A673 (cell line): ENCODE results near the gene WFDC9. TPM values are rescaled to one million over a fixed set of nuclear protein-coding genes. Genes with fewer than 3 reads are reported as not detected.

Source experiments
- BruUV-seq: library from RNA; stranded (reverse); fragments of 400-500 nt; replicated peaks from 2 replicates; lab custom pipeline; 2021; lab: Mats Ljungman, UMichigan
- CTCF ChIA-PET: fragments of 300-600 bp; sonication (Branson Sonifier 250); formaldehyde crosslinking; loops from one replicate; lab custom pipeline; 2022; ENCODE audit warnings: antibody characterized with exemption; lab: Charles Lee
- POLR2A ChIA-PET: fragments of 300-600 bp; sonication (Branson Sonifier 250); formaldehyde crosslinking; loops from one replicate; lab custom pipeline; 2022; ENCODE audit warnings: antibody characterized with exemption; ENCODE audit not compliant: low non-redundant PET; lab: Charles Lee
- DNase-seq: peaks from one replicate; pipeline ENCODE4 v3.0.0-alpha.2; 2015; ENCODE audit warnings: low spot score
- H3K27ac ChIP-seq: fragments of 200-600 bp; sonication (generic); 2 replicates; pipeline ENCODE4 v1.5.1; 2016; ENCODE audit warnings: mixed run types, low read depth, mild to moderate bottlenecking, mixed read lengths, antibody characterized with exemption, low read length; ENCODE audit not compliant: poor library complexity, severe bottlenecking
- H3K27me3 ChIP-seq: fragments of 200-600 bp; sonication (generic); replicated peaks from 2 replicates; pipeline ENCODE4 v1.6.1; 2017; ENCODE audit warnings: mixed run types, low read depth, mild to moderate bottlenecking, mixed read lengths, antibody characterized with exemption, low read length; ENCODE audit not compliant: insufficient read depth, poor library complexity
- H3K36me3 ChIP-seq: fragments of 200-600 bp; sonication (generic); 2 replicates; pipeline ENCODE4 v1.6.1; 2016; ENCODE audit warnings: mixed run types, mild to moderate bottlenecking, mixed read lengths, antibody characterized with exemption, low read length; ENCODE audit not compliant: insufficient read depth, poor library complexity, severe bottlenecking
- H3K4me1 ChIP-seq: fragments of 200-600 bp; sonication (generic); 2 replicates; pipeline ENCODE4 v1.6.1; 2017; ENCODE audit warnings: mixed run types, mild to moderate bottlenecking, mixed read lengths, antibody characterized with exemption, low read length; ENCODE audit not compliant: insufficient read depth, poor library complexity, severe bottlenecking
- H3K4me3 ChIP-seq: fragments of 200-600 bp; sonication (generic); 2 replicates; pipeline ENCODE4 v1.5.1; 2016; ENCODE audit warnings: low read depth, mixed run types, mild to moderate bottlenecking, mixed read lengths, low read length; ENCODE audit not compliant: poor library complexity, severe bottlenecking
- H3K9me3 ChIP-seq: fragments of 200-600 bp; sonication (generic); 2 replicates; pipeline ENCODE4 v1.6.1; 2016; ENCODE audit warnings: mixed run types, low read depth, mild to moderate bottlenecking, mixed read lengths, antibody characterized with exemption, low read length; ENCODE audit not compliant: poor library complexity, severe bottlenecking
- CTCF ChIP-seq: fragments of 300-800, 200-600 bp; sonication (generic); conservative IDR thresholded peaks from 2 replicates; pipeline ENCODE4 v1.5.1; 2017; ENCODE audit warnings: low read depth, mild to moderate bottlenecking, antibody characterized with exemption, low read length, moderate library complexity, mixed read lengths
- EZH2 ChIP-seq: fragments of 200-600 bp; sonication (generic); IDR thresholded peaks from 2 replicates; pipeline ENCODE4 v1.6.1; 2017; ENCODE audit warnings: borderline replicate concordance, low read depth, mild to moderate bottlenecking, mixed read lengths, antibody characterized with exemption, low read length; ENCODE audit not compliant: poor library complexity, severe bottlenecking
- intact Hi-C: fragments of 100-400 bp; cut with micrococcal nuclease; formaldehyde crosslinking; loops from one replicate; pipeline ENCODE4 v1.10.0; 2022; ENCODE audit not compliant: unreplicated experiment
- total RNA-seq: library from RNA; stranded (reverse); gene quantifications from 2 replicates; pipeline ENCODE4 v1.2.3, GENCODE V29; 2021

Gene WFDC9
- total RNA-seq, 1 experiment from 2014 or later, result not detected

- no peak within 1 kb of the TSS for H3K4me3 ChIP-seq
- intact Hi-C loops, result no loop called here
- no TSS peak for BruUV-seq
- H3K36me3 ChIP-seq, result no peaks in the 10 kb centered on the region
- CTCF ChIA-PET, result interaction anchor here (1.0 kb wide), 2 partner anchors 9 to 141 kb away, joined by 5 to 8 read pairs; no protein-coding TSS in a partner anchor
- H3K27ac ChIP-seq, result no peak within 1 kb of the TSS
- TF ChIP-seq EZH2, result no peak
- peak; percentile 73 for TF ChIP-seq CTCF
- H3K4me1 ChIP-seq, result no peaks in the 10 kb centered on the region
- peak; percentile 67 for DNase-seq
- peaks cover 9% of the 10 kb centered on the region for H3K27me3 ChIP-seq
- POLR2A ChIA-PET, result interaction anchor here (0.5 to 0.6 kb wide), 2 partner anchors 29 to 159 kb away, joined by 3 read pairs; no protein-coding TSS in a partner anchor
- H3K9me3 ChIP-seq, result no peaks in the 10 kb centered on the region
These were observed 1.5 kb downstream of the WFDC9 start, which contains the start of gene WFDC10A for GRCh38 chr20:45629496-45630100. TSS of gene WFDC10A (plus strand) at chr20:45629739. CDS start at chr20:45629814, 75 bp downstream.

- BruUV-seq, result no TSS peak
- TF ChIP-seq EZH2 (no peak), CTCF (no peak)
- ChIA-PET CTCF (no interaction called here), POLR2A (no interaction called here)
- Histone ChIP-seq H3K27ac (no peak overlapping the region), H3K36me3 (no peaks in the 10 kb centered on the region), H3K9me3 (no peaks in the 10 kb centered on the region), H3K4me1 (no peaks in the 10 kb centered on the region), H3K4me3 (no peak overlapping the region), H3K27me3 (no peaks in the 10 kb centered on the region)
- intact Hi-C loops, result no loop called here
- no peak for DNase-seq
These were observed 4.5 kb downstream of the WFDC9 start for GRCh38 chr20:45626540-45626939.

- no TSS peak for BruUV-seq
- Histone ChIP-seq H3K27ac (no peak overlapping the region), H3K27me3 (no peaks in the 10 kb centered on the region), H3K36me3 (no peaks in the 10 kb centered on the region), H3K9me3 (no peaks in the 10 kb centered on the region), H3K4me1 (no peaks in the 10 kb centered on the region), H3K4me3 (no peak overlapping the region)
- TF ChIP-seq EZH2, result no peak
- no peak for TF ChIP-seq CTCF
- CTCF ChIA-PET, result no interaction called here
- DNase-seq, result no peak
- intact Hi-C loops, result no loop called here
- POLR2A ChIA-PET, result no interaction called here
These were observed 9.5 kb downstream of the WFDC9 start for GRCh38 chr20:45621593-45621992.
